Islet precursor cell (in vitro differentiated cells): Measurements from ENCODE around the gene SCNN1B.
"Not testable (repeated sequence)": the region's sequence is repeated elsewhere in the genome, so short reads cannot be mapped to it uniquely, and the experiment has no call there.

ENCODE experiments used
- DNase-seq: peaks from one replicate; pipeline ENCODE4 v3.0.0-alpha.2; 2018

The SCNN1B gene

DNA sequence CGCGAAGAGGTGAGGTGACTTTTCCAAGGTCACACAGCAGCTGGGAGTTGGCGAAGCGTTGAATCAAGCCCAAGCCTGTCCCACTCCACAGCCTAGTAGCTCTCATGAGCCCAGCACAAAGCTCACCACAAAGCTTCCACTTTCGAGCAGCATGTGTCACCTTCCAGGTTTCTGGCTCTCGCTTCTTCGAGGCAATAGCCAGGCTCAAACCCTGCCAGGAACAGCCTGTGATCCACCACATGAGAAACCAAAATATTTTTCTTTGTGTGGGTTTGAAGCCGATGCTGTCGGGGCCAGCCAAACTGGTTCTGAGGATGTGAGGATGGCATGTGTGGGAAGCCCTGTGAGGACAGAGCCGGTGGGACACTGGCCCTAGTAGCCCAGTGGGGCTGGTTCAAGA, 82.8 kb downstream of the SCNN1B start:
- DNase-seq, result no peak

DNA sequence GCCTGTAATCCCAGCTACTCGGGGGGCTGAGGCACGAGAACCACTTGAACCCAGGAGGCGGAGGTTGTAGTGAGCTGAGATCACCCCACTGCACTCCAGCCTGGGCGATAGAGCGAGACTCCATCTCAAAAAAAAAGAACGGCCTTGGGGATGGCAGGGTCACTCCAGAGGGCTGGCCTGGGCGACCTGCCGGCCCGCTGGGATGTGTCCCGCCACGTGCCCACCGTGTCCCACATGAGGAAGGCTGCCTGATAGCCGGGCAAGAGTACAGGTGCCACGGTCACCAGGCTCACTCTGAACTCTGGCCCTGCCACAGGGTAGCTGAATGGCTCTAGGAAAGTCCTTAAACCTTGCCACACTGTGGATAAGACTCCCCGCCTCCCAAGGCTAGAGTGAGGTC, 83.3 kb downstream of the SCNN1B start:
- DNase-seq, result no peak

GRCh38 chr16:23387666-23388065, 85.6 kb downstream of the SCNN1B start:
- no peak for DNase-seq

DNA sequence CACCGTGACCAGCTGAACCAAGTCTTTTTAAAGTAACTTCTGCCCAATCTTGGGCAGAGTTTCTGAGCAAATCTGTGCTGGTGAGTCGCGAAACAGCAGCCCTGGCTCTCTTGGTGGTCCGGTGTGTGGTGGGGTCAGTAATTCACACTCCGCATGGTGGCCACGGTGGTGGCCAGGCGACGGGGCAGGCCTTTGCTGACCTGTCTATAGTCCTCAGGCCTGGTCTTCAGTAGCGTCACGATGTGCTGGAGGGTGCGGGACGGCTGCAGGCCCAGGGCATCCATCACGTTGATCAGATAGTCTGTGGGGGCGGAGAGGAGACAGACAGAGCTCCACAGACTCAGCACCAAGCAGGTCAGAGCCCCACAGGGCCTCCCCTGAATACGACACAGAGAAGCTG, 86.7 kb downstream of the SCNN1B start:
- no peak for DNase-seq

DNA sequence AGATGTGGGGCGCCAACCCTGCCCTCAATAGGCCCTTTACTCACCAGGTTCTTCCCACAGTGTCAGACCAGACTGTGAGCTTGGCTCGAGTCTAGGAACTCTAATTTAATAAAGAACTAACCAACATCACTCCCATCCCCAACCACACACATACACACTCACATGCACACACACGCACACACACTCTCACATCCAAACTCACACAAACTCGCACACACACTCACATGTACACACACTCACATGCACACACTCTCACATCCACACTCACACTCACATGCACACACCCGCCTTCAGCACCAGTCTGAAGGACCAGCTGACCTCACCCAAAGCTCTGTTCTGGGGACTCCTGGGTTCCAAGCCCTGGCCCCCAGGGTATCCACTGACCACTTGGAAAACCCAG, 87.1 kb downstream of the SCNN1B start:
- no peak for DNase-seq

GRCh38 chr16:23389936-23390335, 87.8 kb downstream of the SCNN1B start:
- not testable (repeated sequence) for DNase-seq

- no peak for DNase-seq
These were observed 89.5 kb downstream of the SCNN1B start for GRCh38 chr16:23391381-23392222.

- DNase-seq, result no peak
These were observed 90.1 kb downstream of the SCNN1B start for GRCh38 chr16:23392223-23392600.

GRCh38 chr16:23394141-23394831, 92.2 kb downstream of the SCNN1B start:
- DNase-seq, result no peak

GRCh38 chr16:23395732-23396131, 93.6 kb downstream of the SCNN1B start:
- DNase-seq, result no peak

DNA sequence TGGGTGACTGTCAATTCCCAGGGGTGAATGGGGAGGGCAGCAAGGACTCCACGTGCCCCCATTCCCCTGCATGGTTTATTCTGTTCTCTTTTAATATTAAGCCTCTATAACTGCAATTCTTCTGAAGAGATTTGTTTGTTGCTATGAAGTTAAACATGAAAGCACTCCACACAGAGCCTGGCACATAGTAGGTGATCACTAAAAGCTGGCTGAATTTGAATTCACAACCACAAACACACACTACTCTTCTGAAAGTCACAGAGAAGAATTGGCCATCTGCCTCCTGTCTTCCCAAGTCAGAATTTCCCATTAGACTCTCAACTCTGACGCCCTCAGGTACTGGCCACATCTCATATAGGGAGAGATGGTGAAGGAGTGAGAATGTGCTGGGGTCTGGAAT, 95.4 kb downstream of the SCNN1B start:
- no peak for DNase-seq

DNA sequence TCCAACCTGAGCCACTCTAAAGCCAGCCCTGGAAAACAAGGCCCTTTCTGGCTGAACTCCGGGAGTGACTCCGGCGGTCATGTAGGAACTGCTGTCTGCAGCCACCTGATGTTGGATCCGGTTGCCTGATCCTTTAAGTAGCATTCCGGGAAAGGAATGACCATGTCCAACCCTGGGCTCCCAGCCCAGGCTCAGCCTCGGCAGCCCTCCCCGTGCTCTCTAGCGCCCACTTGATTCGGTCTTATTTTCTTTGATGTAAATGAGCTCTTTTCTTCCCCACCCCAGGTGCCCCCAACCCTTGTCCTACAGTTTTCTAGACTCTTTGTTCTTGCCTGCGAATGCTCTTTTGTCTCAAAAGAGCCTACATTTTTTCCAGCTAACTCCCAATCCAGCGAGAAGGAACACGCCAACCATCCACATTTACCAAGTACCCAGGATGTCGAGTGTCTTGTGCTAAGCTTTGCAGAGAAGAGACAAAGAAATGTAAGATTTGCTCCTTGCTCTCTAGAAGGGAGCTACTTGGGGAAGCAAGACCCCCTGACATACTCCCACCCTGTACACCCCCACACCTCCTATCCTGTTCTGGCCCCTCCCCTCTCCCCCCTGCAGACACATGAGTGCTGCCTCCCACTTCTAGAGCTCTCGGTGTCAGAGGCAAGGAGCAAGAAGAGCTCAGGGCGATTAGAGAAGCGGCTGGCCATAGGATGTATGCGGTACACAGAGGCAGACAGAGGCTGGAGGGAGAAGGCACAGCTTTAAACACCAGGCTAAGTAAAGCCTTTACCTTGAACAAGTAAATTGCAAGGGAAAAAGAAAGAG, 97.1 kb downstream of the SCNN1B start:
- DNase-seq, result peak; percentile 66

DNA sequence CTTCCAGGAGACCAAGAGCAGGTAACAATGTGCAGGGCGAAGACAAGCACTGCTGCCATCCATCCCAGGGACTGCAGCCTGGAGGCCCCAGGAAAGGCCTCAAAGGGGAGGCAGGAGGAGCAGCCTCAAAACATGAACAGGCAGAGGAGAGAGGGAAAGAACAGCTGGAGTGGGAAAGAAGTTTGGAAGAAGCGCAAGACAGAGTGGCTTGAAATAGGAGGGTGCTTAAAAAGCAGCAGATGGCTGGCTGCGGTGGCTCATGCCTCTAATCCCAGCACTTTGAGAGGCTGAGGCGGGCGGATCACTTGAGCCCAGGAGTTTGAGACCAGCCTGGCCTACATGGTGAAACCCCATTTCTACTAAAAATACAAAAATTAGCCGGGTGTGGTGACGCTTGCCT, 98.3 kb downstream of the SCNN1B start:
- not testable (repeated sequence) for DNase-seq

DNA sequence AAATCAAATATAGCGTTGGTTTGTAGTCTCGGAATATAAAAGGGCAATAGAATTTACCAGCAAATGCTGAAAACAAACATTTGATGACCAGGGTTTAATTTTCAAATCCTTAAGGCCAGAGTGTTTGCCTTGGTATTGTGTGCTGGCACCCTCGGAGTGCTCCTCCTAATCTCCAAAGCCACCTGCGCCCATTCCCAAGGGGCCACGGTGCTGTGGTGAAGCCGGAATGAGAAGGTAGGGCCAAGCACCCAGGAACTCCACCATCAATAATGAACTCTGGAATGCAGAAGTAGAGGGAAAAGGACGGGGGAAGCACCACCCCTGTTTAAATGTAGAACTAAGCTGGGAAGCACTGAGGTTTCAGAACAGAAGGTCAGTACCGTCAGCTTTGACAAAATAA, 99.0 kb downstream of the SCNN1B start:
- DNase-seq, result no peak

DNA sequence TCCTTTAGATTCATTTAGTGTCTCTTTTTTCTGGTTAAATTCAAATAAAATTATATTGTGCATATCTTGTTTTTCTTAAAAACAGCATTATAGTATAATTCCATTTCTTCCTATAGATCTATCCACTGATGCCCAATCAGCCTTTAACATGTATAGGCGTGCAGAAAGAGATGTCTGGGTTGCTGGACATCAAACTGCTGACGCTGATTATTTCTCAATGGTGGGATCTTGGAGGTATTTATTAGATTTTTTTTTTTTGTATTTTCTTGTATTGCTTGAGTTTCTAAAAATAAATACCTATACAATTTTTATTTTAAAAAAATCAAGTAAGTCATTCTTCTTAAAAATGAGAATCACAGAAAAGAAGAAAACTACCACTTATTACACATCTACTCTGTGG, 100.0 kb downstream of the SCNN1B start:
- no peak for DNase-seq

- DNase-seq, result no peak
These were observed 101.4 kb downstream of the SCNN1B start for GRCh38 chr16:23403547-23403946.

DNA sequence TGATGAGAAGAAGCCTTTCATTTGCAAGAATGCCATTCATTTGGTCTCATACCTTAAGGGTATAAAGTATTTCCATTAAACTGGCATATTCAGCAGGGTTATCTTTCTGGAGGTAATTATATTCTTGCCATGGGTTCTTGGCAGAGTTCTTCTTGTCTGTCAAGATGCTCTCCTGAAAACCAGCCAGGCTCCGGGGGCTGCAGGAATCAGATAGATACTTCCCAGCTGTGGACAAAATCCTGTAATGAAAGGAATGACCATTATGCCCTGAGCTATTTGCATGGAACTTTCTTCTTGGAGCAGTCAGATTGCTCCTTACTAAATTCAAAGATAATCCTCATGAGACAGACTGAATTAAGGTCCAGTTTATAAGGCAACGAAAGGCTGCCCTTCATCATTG, 103.9 kb downstream of the SCNN1B start:
- no peak for DNase-seq

- no peak for DNase-seq
These were observed 104.6 kb downstream of the SCNN1B start for GRCh38 chr16:23406546-23407240.

- DNase-seq, result no peak
These were observed 105.5 kb downstream of the SCNN1B start for GRCh38 chr16:23407436-23408127.

DNA sequence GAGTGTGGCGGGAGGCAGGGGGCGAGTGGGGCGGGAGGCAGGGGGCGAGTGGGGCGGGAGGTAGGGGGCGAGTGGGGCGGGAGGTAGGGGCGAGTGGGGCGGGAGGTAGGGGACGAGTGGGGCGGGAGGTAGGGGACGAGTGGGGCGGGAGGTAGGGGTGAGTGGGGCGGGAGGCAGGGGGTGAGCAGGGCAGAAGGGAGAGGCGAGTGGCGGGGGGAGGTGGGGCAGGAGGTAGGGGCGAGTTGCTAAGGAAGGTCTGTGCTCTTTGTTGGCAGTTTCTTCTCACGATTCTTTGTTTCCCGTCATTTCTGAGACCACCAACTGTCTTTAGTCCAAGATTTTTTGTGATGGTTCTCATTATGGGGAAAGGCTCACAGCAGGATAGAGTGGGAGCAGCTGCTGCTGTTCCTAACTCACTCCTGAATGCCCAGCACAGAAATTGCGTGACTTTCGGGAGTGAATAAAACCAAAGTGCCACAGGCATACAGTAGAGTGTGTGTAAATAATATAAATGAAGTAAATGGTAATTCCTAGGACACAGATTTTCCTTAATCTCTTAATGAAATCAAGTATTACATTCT, 106.2 kb downstream of the SCNN1B start:
- no peak for DNase-seq

GRCh38 chr16:23408823-23409298, 106.8 kb downstream of the SCNN1B start:
- peak; percentile 81 for DNase-seq

GRCh38 chr16:23409522-23409921, 107.4 kb downstream of the SCNN1B start:
- DNase-seq, result no peak
